GM12891 (cell line): ENCODE data around the gene HOXD11.

ENCODE experiments used
- POLR2A ChIP-seq: IDR thresholded peaks from 2 replicates; pipeline ENCODE4 v1.6.1; 2011; ENCODE audit warnings: low read depth, low read length, control low read depth
- POLR2AphosphoS5 ChIP-seq: IDR thresholded peaks from 2 replicates; pipeline ENCODE4 v1.6.1; 2011; ENCODE audit warnings: low read depth, low read length, control low read depth

DNA sequence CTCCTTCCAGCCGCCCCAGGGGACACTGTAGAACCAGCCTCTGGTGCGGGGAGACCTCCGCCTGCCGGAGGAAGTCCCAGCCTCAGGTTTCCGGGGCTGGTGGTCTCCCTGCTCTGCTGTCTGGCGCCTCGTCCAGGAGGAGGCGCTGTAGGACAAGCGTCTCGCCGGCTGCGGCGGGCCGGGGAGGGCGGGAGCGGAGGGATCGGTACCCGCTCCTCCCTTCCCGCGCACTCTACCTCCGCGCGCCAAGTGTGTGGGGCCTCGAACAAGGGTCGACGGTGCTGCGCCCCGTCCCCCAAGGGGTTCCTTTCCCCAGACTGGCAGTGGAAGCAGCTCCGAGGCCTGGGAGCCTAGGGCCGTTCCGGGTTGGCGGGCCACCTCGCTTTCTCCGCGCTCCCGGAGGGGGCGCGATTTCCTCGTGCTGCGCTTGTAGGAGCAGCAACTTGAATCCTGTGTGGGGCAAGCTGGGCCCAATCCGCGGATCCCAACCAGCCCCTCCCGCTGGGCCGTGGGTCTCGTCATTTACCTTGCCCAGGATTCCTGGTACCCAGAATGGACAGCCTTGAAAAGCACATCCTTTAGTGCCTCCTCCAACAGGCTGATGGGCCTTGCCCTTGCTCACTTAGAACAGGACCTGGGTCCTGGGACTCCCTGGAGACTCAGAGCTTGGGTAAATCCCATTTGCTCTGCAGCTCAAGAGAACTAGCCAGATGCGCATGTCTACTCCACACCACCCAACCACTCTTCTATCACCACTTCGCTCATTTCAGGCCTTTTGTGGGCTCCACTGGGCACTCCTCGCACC is 33.6 kb downstream of the HOXD11 start:
- TF ChIP-seq POLR2A (no peak), POLR2AphosphoS5 (no peak)
